ENCODE measurements around the gene USP32.
A peak's percentile ranks its signal among the peaks of the same experiment; 100 is the strongest.
"Not testable (repeated sequence)": the region's sequence is repeated elsewhere in the genome, so short reads cannot be mapped to it uniquely, and the experiment has no call there.

Gene USP32

GRCh38 chr17:60392042-60392844 is at the start of gene USP32:
Gene USP32, minus strand, starts transcription at chr17:60392133. Its CDS starts 194 bp downstream, at chr17:60391939.
- DNase-seq (ENCODE audit: low read depth in 3 of 3, low spot score in 1 of 3), result peak; percentile 94 to 98 (median 96)

GRCh38 chr17:60439501-60439900 is 47.6 kb upstream of the USP32 start:
- DNase-seq (ENCODE audit: low read depth in 3 of 3, low spot score in 1 of 3), result no peak

- no peak for DNase-seq (ENCODE audit: low read depth in 3 of 3, low spot score in 1 of 3)
These were observed 44.7 kb upstream of the USP32 start for GRCh38 chr17:60436676-60437075.

GRCh38 chr17:60435244-60436167 is 43.6 kb upstream of the USP32 start:
- peak in 1 of 3 donors; percentile 12 for DNase-seq (ENCODE audit: low read depth in 3 of 3, low spot score in 1 of 3)

- not testable (repeated sequence) for DNase-seq (ENCODE audit: low read depth in 3 of 3, low spot score in 1 of 3)
These were observed 41.4 kb upstream of the USP32 start for GRCh38 chr17:60433021-60433997.

- not testable (repeated sequence) for DNase-seq (ENCODE audit: low read depth in 3 of 3, low spot score in 1 of 3)
These were observed 38.6 kb upstream of the USP32 start for GRCh38 chr17:60430561-60430960.

GRCh38 chr17:60428491-60428890 is 36.6 kb upstream of the USP32 start:
- DNase-seq (ENCODE audit: low read depth in 3 of 3, low spot score in 1 of 3), result not testable (repeated sequence)

- DNase-seq (ENCODE audit: low read depth in 3 of 3, low spot score in 1 of 3), result no peak
These were observed 34.7 kb upstream of the USP32 start for GRCh38 chr17:60426596-60426995.

- DNase-seq (ENCODE audit: low read depth in 3 of 3, low spot score in 1 of 3), result no peak
These were observed 33.7 kb upstream of the USP32 start for GRCh38 chr17:60425626-60426025.

- no peak for DNase-seq (ENCODE audit: low read depth in 3 of 3, low spot score in 1 of 3)
These were observed 31.9 kb upstream of the USP32 start for GRCh38 chr17:60423865-60424264.

GRCh38 chr17:60422162-60422665 is 30.3 kb upstream of the USP32 start, which contains the start of gene CHCT1:
Gene CHCT1, plus strand, starts transcription at chr17:60422489. Its CDS starts 104 bp downstream, at chr17:60422593.
- DNase-seq (ENCODE audit: low read depth in 3 of 3, low spot score in 1 of 3), result no peak

- DNase-seq (ENCODE audit: low read depth in 3 of 3, low spot score in 1 of 3), result peak; percentile 9 to 64 (median 46)
These were observed 29.6 kb upstream of the USP32 start for GRCh38 chr17:60421273-60422161.

GRCh38 chr17:60419875-60420274 is 27.9 kb upstream of the USP32 start:
- DNase-seq (ENCODE audit: low read depth in 3 of 3, low spot score in 1 of 3), result not testable (repeated sequence)

GRCh38 chr17:60419003-60419402 is 27.1 kb upstream of the USP32 start:
- DNase-seq (ENCODE audit: low read depth in 3 of 3, low spot score in 1 of 3), result not testable (repeated sequence)

- no peak for DNase-seq (ENCODE audit: low read depth in 3 of 3, low spot score in 1 of 3)
These were observed 24.5 kb upstream of the USP32 start for GRCh38 chr17:60416368-60416925.

GRCh38 chr17:60415146-60415545 is 23.2 kb upstream of the USP32 start:
- DNase-seq (ENCODE audit: low read depth in 3 of 3, low spot score in 1 of 3), result no peak

GRCh38 chr17:60412701-60413100 is 20.8 kb upstream of the USP32 start:
- no peak for DNase-seq (ENCODE audit: low read depth in 3 of 3, low spot score in 1 of 3)

- DNase-seq (ENCODE audit: low read depth in 3 of 3, low spot score in 1 of 3), result no peak
These were observed 18.1 kb upstream of the USP32 start for GRCh38 chr17:60410001-60410400.

- no peak for DNase-seq (ENCODE audit: low read depth in 3 of 3, low spot score in 1 of 3)
These were observed 15.0 kb upstream of the USP32 start for GRCh38 chr17:60406887-60407286.

All from stimulated activated CD4-positive, alpha-beta T cell treated with anti-CD3 and anti-CD28 coated beads, TNF-alpha, amount 100 ng/mL, for 1 hour (primary cell).